Lung (tissue), 12 donors: ENCODE data around the gene ZNF366. TPM values are rescaled to one million over a fixed set of nuclear protein-coding genes. Genes with fewer than 3 reads are reported as not detected.

Experiments used
- ATAC-seq: fragments of 200-7000 bp; cut with Tn5 transposase; one replicate; pipeline ENCODE4 v1.9.1; 2020; ENCODE audit warnings: moderate number of reproducible peaks; ENCODE audit not compliant: insufficient read depth, low FRiP score
- DNase-seq, 3 donors: peaks; one replicate each; pipeline ENCODE4 v3.0.0-alpha.2; 2013 to 2017
- H3K27ac ChIP-seq, 2 donors: one replicate each; pipeline ENCODE4 v1.5.1; 2013; ENCODE audit warnings: mild to moderate bottlenecking in 2 of 2, moderate library complexity in 2 of 2, control low read depth in 1 of 2, inconsistent platforms in 1 of 2, low read depth in 1 of 2, low read length in 1 of 2
- H3K27me3 ChIP-seq, 3 donors: one replicate each; pipeline ENCODE4 v1.5.1; 2013; ENCODE audit warnings: low read length in 2 of 3; ENCODE audit not compliant: control insufficient read depth in 3 of 3, insufficient read depth in 3 of 3
- H3K36me3 ChIP-seq, 4 donors: one replicate each; pipeline ENCODE4 v1.5.1; 2013; ENCODE audit warnings: low read length in 4 of 4, mild to moderate bottlenecking in 1 of 4, moderate library complexity in 1 of 4; ENCODE audit not compliant: control insufficient read depth in 4 of 4, insufficient read depth in 4 of 4
- H3K4me1 ChIP-seq, 5 donors: one replicate each; pipeline ENCODE4 v1.5.1; 2013; ENCODE audit warnings: low read length in 5 of 5, mild to moderate bottlenecking in 2 of 5, moderate library complexity in 1 of 5; ENCODE audit not compliant: control insufficient read depth in 5 of 5, insufficient read depth in 5 of 5
- H3K4me3 ChIP-seq: one replicate; pipeline ENCODE4 v1.5.1; 2013; ENCODE audit warnings: mild to moderate bottlenecking, control low read depth, moderate library complexity
- H3K9ac ChIP-seq, 2 donors: one replicate each; pipeline ENCODE4 v1.5.1; 2013; ENCODE audit warnings: low read length in 2 of 2, control low read depth in 1 of 2; ENCODE audit not compliant: insufficient read depth in 1 of 2
- H3K9me3 ChIP-seq, 4 donors: one replicate each; pipeline ENCODE4 v1.5.1; 2013; ENCODE audit warnings: low read length in 3 of 4, mild to moderate bottlenecking in 1 of 4, moderate library complexity in 1 of 4; ENCODE audit not compliant: control insufficient read depth in 4 of 4, insufficient read depth in 3 of 4
- CTCF ChIP-seq: IDR thresholded peaks from 2 replicates; pipeline ENCODE4 v1.5.1; 2012; ENCODE audit warnings: mild to moderate bottlenecking; ENCODE audit errors: control extremely low read depth, extremely low read depth
- WGBS, 2 donors: extraction: QIAGEN DNeasy Blood & Tissue Kit; methylation state at CpG; one replicate each; pipeline ENCODE4 v1.1.7; 2013; 5-methylcytosine and 5-hydroxymethylcytosine counted together
- polyA plus RNA-seq, 2 donors: library from polyadenylated mRNA; stranded (reverse); fragments of 200-250 nt; gene quantifications; one replicate each; pipeline ENCODE4 v1.2.1, GENCODE V29; 2013
- total RNA-seq, 2 donors: library from RNA; depleted of rRNA in 1 of 2; stranded (reverse); fragments of >200 nt in 1 of 2; gene quantifications; one replicate each; pipeline ENCODE4 v1.2.1, GENCODE V29; 2014 to 2021
- donor health status: control.
- donor health status: control.
- donor health status: Bipolar disorder and iron deficiency.
- donor health status: healthy.
- donor health status: DM: yes; HTN: yes; CAD: no.

The ZNF366 gene
- total and polyA plus RNA-seq, 4 donors, result 0.73 to 6.0 (median 3.6) TPM

DNA sequence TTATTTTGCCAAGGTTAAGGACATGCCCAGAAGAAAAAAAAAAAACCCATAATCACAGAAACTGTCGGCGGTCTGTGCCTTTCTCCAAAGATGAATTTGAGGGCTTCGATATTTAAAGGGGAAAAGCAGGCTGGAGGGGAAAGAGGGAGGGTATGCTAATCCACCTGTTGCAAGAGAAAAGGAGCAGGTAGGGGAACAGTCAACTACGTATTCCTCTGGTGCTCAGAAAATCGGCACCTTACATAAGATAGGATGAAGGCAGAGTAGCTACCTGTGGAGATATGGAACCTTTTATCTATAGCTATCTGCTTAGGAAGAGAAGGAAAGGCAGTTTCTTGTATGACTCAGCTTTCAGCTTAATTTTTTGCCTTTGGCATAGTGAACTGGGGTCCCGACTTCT lies 109.4 kb downstream of the ZNF366 start:
- DNase-seq, result no peak
- Histone ChIP-seq H3K36me3 (no peaks in the 10 kb centered on the region), H3K27me3 (peaks cover 0 to 2% (median 0%) of the 10 kb centered on the region in 3 donors), H3K4me1 (peaks cover 0 to under 1% (median 0%) of the 10 kb centered on the region in 5 donors), H3K9me3 (peaks cover 0 to 8% (median 5%) of the 10 kb centered on the region in 4 donors), H3K27ac (no peak overlapping the region), H3K4me3 (no peak overlapping the region), H3K9ac (no peak overlapping the region)
- no peak for TF ChIP-seq CTCF
- no peak for ATAC-seq
- WGBS, 2 donors, result 75 to 77% methylated on average over 6 of the region's 6 CpGs

DNA sequence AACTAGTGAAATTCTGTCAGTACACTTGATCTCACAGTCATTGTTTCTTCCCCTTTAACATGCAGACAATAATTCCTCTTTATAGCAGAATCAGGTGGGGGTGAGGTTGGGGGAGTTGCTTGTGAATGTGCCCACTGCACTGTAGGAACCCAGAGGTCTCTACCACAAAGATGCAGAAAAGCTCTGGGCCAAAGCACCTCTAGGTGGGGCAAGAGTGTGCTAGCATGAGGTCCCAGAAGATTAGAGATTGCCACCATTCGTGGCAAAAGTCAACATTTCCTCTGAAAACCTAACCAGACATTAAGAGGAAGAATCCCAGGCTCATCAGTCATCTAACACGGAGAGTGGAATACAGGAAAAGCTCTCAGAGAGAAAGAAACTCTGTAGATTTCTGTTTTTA lies 112.5 kb downstream of the ZNF366 start:
- TF ChIP-seq CTCF, result peak; percentile 4
- no peak overlapping the region for H3K9ac ChIP-seq
- WGBS, 2 donors, result 14 to 26% methylated on average over 2 of the region's 2 CpGs
- H3K36me3 ChIP-seq, result no peaks in the 10 kb centered on the region
- no peak overlapping the region for H3K4me3 ChIP-seq
- no peak overlapping the region for H3K27ac ChIP-seq
- H3K27me3 ChIP-seq, result peaks cover 0 to 2% (median 0%) of the 10 kb centered on the region in 3 donors
- peaks cover 0 to 5% (median 0%) of the 10 kb centered on the region in 5 donors for H3K4me1 ChIP-seq
- no peaks in the 10 kb centered on the region for H3K9me3 ChIP-seq
- DNase-seq (peak in 2 of 3 donors; percentile 13 to 31), ATAC-seq (no peak)

- Histone ChIP-seq H3K4me3 (no peak overlapping the region), H3K36me3 (no peaks in the 10 kb centered on the region), H3K4me1 (peaks cover 0 to 5% (median 0%) of the 10 kb centered on the region in 5 donors), H3K27me3 (peaks cover 0 to 2% (median 0%) of the 10 kb centered on the region in 3 donors), H3K9ac (no peak overlapping the region), H3K27ac (peak overlapping the region in 1 of 2 donors; percentile 4), H3K9me3 (no peaks in the 10 kb centered on the region)
- DNase-seq (no peak), ATAC-seq (no peak)
- no peak for TF ChIP-seq CTCF
Measured at GRCh38 chr5:72393052-72393451, 114.2 kb downstream of the ZNF366 start.

Other genes with a start within 250 kb of the ZNF366 start
- 10 to 100 TPM; 39.0 to 84.8 TPM for gene MRPS27, start 187.2 kb downstream of the ZNF366 start, total RNA-seq
- 10 to 100 TPM; 18.8 to 26.4 TPM for gene MRPS27, start 187.2 kb downstream of the ZNF366 start, polyA plus RNA-seq
- 10 to 100 TPM in 1 of 2 donors, 1 to 10 TPM in 1; 8.9 to 12.0 TPM for gene PTCD2, start 187.0 kb downstream of the ZNF366 start, total RNA-seq
- gene PTCD2, start 187.0 kb downstream of the ZNF366 start, polyA plus RNA-seq, result 1 to 10 TPM; 1.9 to 3.8 TPM